NCI-H510A treated with DMSO at 0.1 percent for 48 hours (cell line): ENCODE results near the gene F11.
"Not testable (repeated sequence)": the region's sequence is repeated elsewhere in the genome, so short reads cannot be mapped to it uniquely, and the experiment has no call there.

Experiments
- DNase-seq: peaks from one replicate; lab custom pipeline; 2025; lab: John Stamatoyannopoulos, UW

Gene F11

GRCh38 chr4:186298031-186298647 is 32.1 kb downstream of the F11 start:
- DNase-seq, result no peak

DNA sequence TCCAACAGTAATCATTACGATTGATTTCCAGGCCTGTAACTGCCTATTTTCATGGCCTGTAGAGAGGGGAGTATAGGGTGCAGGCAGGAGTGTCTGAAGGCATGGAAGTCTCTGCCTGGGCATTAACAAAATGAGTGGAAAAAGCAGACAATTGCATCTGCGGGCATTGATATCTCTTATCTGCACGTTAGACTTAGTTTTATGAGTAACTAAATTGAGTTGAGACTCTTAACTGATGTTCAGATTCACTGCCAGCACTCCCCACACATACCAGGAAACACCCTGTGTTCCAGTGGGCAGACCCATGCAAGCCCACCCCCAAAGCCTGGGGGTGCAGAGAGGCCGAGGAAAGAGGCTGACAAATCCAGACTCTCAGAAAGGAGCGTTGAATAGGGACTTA is 33.3 kb downstream of the F11 start:
- DNase-seq, result no peak

- no peak for DNase-seq
Measured at GRCh38 chr4:186300659-186301390, 34.8 kb downstream of the F11 start.

- DNase-seq, result no peak
Measured at GRCh38 chr4:186304216-186304615, 38.2 kb downstream of the F11 start.

DNA sequence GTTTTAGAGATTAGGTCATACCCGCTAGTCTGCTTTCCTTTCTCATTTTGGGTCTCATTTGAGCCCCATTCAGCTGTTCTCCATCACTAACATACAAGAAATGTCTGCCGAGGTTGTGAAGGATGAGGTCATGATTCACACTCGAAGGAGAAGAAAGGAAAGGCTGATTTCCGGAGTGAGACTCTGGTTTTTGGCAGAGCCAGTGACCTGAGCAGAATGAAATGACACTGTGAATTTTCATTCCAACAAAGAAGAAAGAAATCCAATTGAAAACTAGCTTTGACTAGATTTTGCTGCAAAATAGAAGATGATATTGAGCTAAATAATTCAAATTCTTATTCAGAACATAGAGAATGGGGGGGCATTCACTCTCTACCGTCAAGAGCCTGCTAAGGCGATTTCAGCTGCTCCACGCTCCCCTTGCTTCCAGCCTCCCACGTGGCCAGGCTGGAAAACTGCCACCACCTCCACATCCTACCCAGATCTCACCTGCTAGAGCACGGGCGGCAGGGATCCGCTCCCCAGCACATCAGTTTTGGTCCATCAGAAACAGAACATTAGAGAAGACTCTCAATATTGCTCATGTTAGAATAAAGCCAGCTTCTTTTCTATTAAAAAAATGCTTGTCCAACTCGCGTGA is 39.0 kb downstream of the F11 start:
- no peak for DNase-seq

DNA sequence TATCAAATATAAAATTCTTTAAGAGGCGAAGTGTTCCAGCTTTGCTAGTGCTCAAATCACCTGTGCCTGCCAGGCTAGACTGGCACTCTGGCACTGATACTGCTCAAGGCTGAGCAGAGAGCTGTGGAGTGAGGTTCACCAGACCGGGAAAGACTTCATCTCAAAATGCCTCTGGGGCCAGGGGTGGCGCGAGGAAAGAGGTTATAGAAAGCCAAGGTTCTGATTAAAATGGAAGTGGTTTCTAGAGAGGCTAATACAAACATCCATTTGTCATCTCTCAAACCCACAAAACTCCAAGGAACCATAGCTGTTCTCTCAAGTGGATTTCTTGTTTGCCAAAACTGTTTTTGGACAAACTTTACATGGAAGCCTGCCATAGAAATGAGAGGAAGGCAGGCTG is 41.5 kb downstream of the F11 start:
- DNase-seq, result no peak

DNA sequence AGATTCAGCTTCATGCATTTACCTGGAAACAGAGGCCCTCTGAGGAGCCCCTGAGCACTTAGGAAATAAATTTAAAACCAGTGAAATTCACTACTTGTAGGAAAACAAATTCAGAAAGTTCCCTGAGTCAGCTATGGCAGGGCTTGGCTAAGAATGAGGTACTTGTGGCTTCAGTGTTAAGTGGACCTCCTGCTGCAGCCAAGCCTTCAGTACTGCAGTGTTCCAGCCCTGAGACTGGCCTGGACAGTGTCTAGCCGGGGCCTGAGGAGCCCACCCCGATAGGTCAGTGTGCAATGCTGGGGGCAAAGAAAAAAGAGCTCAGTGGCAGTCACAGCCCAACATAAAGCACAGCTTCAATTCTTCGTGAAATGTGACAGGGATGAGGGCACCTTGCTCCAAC is 41.9 kb downstream of the F11 start:
- DNase-seq, result no peak

- no peak for DNase-seq
Measured at GRCh38 chr4:186318481-186318880, 52.5 kb downstream of the F11 start.

DNA sequence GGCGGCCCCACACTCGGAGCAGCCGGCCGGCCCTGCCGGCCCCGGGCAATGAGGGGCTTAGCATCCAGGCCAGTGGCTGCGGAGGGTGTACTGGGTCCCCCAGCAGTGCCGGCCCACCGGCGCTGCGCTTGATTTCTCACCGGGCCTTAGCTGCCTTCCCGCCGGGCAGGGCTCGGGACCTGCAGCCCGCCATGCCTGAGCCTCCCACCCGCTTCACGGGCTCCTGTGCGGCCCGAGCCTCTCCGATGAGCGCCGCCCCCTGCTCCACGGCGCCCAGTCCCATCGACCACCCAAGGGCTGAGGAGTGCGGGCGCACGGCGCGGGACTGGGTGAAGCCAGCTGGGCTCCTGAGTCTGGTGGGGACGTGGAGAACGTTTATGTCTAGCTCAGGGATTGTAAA is 58.7 kb downstream of the F11 start:
- DNase-seq, result not testable (repeated sequence)

DNA sequence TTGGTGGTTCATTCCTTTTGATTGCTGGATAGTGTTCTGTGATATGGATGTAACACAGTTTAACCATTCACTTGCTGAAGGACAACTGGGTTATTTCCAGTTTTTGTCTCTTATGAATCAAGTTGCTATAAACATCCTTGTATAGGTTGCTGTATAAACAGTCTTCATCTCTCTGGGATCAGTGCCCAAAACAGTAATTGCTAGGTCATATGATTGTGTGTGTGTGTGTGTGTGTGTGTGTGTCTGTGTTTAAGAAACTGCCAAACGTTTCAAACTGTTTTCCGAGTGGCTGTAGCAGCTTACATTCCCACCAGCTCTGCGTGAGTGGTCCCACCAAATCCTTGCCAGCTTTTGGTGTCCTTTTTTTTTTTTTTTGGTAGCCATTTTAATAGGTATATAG is 60.4 kb downstream of the F11 start:
- no peak for DNase-seq

DNA sequence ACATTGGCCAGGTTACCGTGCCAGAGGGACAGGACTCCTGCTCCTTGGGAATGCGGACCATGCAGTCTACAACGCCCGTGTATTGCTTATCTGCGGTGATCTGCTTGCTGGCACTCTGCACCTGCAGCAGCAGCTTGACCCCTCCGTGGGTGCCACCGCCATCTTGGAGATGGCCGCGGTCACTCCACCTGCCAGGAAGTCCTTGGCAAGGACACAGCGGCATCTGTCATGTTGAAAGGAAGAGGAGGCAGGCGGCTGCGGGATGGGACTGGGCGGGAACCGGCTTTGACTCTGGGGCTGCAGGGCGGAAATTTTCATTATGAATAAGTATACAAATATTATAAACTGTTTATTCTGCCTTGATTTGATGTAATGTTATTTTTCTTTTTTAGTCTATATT is 63.4 kb downstream of the F11 start:
- no peak for DNase-seq

GRCh38 chr4:186330368-186330767 is 64.4 kb downstream of the F11 start:
- no peak for DNase-seq

DNA sequence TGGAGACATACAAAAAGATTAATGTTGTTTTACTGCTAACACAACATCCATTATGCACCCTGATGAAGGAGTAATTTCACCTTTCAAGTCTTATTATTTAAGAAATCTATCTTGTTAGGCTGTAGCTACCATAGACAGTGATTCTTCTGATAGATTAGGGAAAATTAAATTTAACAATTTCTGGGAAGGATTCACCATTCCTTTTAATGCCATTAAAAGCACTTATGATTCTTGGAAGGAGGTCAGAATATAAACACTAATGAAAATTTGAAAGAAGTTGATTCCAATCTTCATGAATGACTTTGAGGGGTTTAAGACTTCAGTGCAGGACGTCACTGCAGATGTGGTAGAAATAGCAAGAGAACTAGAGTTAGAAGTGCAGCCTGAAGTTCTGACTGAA is 69.8 kb downstream of the F11 start:
- no peak for DNase-seq
